Middle frontal gyrus (tissue), 1 donor: Measurements from ENCODE around the gene CAPN10.

ENCODE experiments used
- DNase-seq: peaks from one replicate; pipeline ENCODE4 v3.0.0-alpha.2; 2015; ENCODE audit warnings: low spot score; ENCODE audit errors: extremely low spot score

The CAPN10 gene

GRCh38 chr2:240574386-240575100, 12.0 kb upstream of the CAPN10 start:
- no peak for DNase-seq

DNA sequence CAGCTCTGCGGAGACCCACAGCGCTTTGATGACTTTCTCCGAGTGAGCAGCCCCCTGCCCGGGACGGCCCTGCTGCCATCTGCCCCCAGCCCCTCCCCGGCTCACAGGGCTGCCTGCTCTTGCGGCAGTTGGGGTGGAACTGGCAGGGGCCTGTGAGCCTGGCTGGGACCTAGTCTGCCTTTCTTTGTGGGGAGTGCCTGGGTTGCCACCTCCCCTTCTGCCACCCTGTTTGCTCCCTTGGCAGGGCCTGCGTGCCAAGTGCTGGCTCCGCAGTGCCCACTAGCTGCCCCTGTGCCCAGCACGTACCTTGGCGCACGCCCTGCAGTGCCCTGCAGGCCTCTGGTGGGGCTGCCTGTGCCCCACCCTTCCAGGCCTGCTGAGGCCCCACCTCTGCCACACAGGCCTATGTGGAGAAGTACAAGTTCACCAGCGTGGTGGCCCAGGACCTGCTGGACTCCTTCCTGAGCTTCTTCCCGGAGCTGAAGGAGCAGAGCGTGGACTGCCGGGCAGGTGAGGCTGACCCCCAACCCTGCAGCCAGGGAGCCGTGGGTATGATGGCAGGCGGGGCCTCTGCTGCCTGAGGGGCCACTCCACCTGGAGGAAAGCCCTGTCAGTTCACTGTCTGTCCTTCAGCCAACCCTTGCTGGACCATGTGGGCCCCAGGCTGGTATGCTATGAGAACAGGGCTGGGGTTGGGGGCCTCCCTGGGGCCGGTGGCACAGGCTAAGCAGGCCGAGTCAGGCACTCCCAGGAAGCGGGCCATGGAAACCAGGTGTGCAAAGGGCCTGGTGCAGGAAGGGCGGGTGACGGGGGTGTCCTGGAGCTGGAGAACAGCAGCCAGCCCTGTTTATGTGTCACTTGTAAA, 11.2 kb upstream of the CAPN10 start:
- no peak for DNase-seq

- DNase-seq: no peak
Measured at GRCh38 chr2:240576036-240576435, 10.5 kb upstream of the CAPN10 start.

DNA sequence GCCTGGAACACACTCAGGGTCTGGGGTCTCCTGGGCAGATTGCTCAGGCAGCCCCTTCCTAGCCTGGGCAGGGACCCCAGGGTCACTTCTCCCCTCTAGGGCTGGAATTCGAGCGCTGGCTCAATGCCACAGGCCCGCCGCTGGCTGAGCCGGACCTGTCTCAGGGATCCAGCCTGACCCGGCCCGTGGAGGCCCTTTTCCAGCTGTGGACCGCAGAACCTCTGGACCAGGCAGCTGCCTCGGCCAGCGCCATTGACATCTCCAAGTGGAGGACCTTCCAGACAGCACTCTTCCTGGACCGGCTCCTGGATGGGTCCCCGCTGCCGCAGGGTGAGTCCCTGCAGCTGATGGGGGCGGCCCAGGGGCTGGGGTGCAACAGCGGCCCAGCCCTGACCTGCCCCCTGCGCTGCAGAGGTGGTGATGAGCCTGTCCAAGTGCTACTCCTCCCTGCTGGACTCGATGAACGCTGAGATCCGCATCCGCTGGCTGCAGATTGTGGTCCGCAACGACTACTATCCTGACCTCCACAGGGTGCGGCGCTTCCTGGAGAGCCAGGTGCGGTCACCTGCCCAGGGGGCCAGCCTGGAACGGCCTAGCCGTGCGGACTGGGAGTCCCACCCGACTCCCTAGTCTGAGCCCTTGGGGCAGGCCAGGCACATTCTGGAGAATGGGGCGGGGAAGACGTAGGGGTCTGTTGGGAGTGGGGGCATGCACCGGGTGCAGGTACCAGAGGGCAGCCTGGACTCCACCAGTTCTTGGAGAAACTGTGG, 9.9 kb upstream of the CAPN10 start:
- no peak for DNase-seq

DNA sequence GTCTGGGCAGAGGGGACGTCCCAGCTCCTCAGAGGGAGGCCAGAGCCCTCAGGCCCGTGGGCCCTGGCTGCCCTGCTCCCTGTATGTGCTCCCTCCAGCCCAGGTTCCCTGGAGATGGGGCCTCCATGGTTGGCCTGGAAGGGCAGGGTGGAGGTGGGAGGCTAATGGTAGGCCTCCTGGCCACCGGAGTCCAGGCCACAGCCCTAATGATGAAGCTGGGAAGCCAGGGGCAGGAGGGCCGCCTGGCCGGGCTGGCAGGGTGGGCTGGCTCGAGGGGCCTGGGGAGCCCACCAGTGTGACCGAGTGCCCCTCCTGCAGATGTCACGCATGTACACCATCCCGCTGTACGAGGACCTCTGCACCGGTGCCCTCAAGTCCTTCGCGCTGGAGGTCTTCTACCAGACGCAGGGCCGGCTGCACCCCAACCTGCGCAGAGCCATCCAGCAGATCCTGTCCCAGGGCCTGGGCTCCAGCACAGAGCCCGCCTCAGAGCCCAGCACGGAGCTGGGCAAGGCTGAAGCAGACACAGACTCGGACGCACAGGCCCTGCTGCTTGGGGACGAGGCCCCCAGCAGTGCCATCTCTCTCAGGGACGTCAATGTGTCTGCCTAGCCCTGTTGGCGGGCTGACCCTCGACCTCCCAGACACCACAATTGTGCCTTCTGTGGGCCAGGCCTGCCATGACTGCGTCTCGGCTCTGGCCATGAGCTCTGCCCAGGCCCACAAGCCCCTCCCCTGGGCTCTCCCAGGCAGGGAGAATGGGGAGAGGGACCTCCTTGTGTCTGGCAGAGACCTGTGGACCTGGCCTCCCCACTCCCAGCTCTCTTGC, 9.0 kb upstream of the CAPN10 start:
- no peak for DNase-seq

DNA sequence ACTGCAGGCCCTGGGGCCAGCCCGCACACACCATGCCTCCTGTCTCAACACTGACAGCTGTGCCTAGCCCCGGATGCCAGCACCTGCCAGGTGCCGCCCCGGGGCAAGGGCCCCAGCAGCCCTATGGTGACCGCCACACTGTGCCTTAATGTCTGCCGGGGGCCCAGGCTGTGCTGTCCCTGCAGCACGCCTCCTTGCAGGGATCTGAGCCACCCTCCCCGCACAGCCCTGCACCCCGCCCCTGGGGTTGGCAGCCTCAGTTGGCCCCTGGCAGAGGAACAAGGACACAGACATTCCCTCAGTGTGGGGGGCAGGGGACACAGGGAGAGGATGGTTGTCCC, 8.5 kb upstream of the CAPN10 start:
- DNase-seq: no peak

DNA sequence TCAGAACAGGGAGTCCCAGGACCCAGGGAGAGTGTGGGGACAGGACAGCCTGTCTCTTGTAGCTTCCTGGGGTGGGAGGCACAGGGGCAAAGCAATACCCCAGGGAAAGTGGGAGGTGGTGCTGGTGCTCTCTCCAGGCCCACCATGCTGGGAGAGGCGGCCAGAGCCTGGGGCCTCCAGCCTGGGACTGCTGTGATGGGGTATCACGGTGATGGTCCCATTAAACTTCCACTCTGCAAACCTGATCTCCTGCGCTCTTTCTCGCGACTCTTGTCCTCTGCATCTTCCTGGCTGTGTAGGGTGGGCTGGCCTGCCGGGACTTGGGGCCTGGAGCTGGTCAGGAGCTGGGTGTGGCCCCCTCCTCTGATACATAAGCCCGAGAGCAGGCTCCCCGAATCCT, 8.0 kb upstream of the CAPN10 start:
- no peak for DNase-seq

DNA sequence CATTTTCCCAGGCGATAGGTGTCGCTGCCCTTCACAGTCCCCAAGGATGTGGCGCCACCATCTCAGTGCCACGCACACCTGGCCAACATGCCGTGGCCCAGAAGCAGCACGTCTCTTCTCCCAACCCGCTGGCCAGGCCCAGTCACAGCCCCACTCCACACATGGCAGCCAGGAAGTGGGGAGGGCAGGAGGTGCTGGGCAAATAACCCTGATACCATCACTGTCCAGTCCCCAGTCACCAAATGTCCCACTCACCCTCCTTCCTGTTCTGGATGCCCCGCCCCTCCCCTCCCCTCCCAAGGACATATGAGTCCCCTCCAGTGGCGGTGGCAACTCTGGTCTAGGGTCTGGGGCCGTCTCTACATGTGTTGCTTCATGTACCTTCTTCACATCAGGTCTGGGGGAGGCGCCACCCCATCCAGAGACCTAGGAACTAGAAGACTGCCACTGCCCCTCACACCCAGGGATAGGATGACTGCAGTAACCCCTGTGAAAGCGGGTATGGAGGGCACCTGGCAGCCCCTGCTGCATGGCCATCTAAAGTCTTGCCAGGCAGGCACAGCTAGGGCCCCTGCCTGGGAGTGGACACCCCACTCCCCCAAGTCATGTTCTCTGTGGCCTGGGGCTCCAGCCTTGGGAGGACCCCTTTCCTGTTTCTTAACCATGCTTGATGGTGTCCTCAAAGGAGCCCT, 7.3 kb upstream of the CAPN10 start:
- DNase-seq: no peak

DNA sequence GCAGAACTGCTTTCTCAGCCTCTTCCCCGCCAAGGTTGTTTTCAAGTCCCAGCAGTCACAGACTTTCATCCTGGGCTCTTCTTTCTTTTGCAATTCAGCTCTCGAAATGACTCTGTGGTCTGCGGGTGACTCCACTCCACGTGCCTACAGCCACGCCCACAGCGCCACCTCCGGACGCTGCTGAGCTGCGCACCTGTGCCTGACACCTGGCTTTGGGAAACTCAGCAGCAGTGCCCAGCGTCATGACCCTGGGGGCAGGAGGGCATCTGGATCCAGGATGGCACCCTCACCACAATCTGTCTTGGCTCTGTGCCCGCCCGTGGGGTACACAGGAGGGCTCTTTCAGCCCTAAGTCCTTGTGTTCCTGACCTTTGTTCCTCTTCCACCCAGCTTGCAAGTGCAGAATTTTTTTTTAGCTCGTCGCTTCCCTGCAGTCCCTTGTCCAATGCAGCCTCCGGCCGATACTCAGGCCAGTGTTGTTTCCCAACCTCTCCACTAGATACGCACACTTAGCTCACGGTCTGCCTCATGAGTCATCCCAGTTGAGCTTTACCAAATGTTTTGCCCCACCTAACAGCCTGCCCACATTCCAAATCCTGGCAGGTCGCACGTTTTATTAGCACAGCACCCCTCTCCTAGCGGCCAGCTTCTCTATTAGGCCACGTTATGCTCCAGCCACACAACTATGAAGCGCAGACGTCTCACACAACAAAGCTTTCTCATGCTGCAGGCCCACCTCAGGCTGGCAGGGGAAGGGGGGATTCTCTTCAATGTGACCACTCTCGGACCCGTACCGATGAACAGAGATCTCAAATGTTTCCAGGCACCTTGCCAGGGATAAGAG, 6.5 kb upstream of the CAPN10 start:
- no peak for DNase-seq

- no peak for DNase-seq
Measured at GRCh38 chr2:240581811-240582210, 4.7 kb upstream of the CAPN10 start.

DNA sequence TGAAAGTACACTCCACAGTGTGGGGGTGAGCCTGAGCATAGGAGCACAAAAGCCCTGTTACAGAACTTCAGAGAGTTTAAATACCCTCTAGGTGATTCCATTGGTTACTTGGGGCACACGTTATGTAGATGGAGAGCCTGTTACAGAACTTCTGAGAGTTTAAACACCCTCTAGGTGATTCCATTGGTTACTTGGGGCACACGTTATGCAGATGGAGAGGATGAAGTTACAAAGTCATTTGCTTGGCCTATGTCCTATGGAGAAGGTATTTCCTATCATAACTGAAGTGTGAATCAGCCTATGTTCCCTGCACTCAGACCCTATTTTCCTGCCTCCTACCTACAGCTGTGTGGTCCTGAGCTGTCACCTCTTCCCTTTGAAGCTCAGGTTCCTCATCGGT, 3.8 kb upstream of the CAPN10 start:
- no peak for DNase-seq

GRCh38 chr2:240583774-240584173, 2.8 kb upstream of the CAPN10 start:
- DNase-seq: no peak

DNA sequence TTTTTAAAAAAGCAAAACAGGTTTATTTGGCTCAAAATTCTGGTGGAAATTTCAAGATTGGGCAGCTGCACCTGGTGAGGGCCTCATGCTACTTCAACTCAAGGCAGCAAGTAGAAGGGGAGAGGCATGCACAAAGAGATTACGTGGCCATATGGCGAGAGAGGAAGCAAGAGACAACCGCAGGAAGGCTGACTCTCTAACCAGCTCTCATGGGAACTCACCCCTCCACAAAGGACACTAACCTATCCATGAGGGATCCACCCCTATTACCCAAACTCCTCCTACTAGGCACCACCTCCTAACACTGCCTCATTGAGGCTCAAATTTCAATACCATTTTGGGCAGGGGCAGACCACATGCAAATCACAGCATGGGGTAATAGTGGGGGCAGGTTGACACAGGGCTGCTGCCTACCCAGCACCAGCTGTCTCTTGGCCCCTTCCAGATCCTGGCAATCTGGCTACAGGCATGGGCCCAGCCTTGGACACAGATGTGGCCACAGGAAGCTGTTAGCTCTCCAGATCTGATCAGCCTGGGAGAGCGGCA, 2.0 kb upstream of the CAPN10 start:
- no peak for DNase-seq

- DNase-seq: no peak
Measured at GRCh38 chr2:240585101-240585500, 1.4 kb upstream of the CAPN10 start.

GRCh38 chr2:240585681-240586197, 795 bp upstream of the CAPN10 start:
- no peak for DNase-seq

DNA sequence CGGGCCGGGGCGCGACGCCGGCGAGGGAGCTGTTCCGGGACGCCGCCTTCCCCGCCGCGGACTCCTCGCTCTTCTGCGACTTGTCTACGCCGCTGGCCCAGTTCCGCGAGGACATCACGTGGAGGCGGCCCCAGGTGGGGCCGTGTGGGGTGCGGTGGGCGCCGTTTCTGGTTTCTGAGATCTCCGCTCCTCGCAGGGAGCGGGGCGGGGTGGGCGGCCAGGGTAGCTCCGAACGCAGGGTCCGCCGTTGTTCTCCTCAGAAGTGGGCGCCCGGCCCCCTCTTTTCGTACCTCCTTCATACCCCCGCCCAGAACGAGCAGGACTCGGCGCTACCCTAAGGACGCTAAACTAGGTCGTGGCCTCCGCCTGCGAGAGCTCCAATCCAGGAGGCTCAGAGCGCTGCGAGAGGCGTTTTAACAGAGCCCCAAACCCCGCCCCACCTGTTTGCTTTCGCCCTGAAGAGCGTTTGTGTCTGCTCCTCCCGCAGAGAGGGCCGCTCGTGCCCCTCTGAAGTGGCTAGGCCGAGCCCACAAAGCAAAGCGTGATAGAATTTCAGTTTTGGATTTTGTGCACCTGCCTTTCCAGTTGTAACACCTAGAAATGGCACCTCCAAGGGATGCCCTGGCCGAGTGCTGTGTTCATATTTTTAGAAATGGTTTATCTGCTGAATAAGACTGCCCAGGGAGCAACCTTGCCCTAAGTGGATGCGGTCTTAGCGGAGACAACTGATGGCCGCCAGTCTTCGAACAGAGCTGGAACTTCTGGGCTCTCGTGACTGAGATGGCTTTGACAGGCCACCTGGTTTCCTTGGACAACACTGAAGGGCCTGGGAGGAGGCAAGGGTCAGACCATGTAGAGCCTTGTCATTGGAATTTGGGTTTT, 626 bp downstream of the CAPN10 start:
- no peak for DNase-seq

DNA sequence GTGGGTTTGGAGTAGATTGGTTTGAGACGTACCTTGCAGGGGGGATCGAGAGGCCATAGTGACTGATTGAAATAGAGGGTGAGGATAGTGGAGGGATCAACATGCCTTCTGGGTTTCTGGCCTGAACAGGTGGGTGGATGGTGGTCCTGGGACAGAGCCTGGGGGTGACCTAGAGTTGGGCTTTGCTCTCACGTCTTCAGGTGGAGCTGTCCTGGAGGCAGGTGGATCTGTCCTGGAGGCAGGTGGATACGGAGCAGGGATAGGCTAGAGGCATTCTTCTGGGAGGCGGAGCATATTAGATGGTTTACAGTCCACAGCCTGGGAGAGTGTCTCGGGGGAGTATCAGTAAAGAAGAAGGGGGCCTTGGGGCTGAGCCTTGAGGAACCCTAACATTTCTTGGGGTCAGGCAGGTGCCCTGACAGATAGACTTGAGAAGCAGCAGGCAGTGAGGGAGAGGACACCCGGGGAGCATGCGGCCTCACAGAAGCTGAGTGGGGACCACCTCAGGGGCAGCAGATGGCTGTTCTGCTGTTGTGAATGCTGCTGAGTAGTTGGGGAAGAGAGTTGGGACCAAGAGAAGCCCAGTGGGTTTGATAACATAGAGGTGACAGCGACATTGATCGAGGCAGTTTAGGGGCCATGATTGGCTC, 1.6 kb downstream of the CAPN10 start:
- no peak for DNase-seq

GRCh38 chr2:240588669-240589068, 2.1 kb downstream of the CAPN10 start:
- DNase-seq: no peak
